Omental fat pad (tissue), 4 donors: Measurements from ENCODE around the gene IFT88. TPM values are rescaled to one million over a fixed set of nuclear protein-coding genes. Genes with fewer than 3 reads are reported as not detected.

Experiments
- ATAC-seq: fragments of 150-250 bp; one replicate; pipeline ENCODE4 v1.9.1; 2016; ENCODE audit warnings: mild to moderate bottlenecking, moderate library complexity; ENCODE audit not compliant: low FRiP score
- DNase-seq: peaks from one replicate; pipeline ENCODE4 v3.0.0-alpha.2; 2019; ENCODE audit warnings: low spot score
- total RNA-seq, 4 donors: library from RNA; depleted of rRNA; stranded (reverse); fragments of >200 nt; gene quantifications; one replicate each; pipeline ENCODE4 v1.1.0, GENCODE V29; 2016
- TF ChIP-seq, protein P1 (sequence below), 3 donors: fragments of 450-650 bp; IDR thresholded peaks; one replicate each; pipeline ENCODE4 v1.5.1; 2016 to 2017; ENCODE audit warnings: antibody characterized with exemption in 3 of 3, mild to moderate bottlenecking in 3 of 3, moderate library complexity in 2 of 3

IFT88 gene
- total RNA-seq, 4 donors from 2014 or later = 9.2 to 14.2 (median 11.3) TPM

DNA sequence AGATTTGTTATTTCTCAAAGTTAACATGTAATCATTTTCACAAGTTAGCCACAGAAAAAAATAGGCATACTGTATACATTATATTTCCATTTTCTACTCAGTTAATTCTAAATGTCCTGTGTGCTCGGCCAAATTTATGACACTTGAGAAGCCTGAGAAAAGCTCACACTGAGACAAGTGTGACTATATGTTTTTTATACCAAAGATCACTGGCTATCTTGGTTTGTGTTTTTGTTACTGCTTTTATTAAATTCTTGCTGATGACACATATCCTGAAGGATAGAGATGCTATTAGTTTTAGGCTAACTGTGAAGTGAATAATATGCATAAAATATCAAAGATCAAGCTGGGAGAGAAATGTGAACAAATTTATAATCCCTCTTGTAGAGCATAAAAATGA is 87.2 kb downstream of the IFT88 start:
- DNase-seq (no peak), ATAC-seq (no peak)
- TF ChIP-seq, protein P1, sequence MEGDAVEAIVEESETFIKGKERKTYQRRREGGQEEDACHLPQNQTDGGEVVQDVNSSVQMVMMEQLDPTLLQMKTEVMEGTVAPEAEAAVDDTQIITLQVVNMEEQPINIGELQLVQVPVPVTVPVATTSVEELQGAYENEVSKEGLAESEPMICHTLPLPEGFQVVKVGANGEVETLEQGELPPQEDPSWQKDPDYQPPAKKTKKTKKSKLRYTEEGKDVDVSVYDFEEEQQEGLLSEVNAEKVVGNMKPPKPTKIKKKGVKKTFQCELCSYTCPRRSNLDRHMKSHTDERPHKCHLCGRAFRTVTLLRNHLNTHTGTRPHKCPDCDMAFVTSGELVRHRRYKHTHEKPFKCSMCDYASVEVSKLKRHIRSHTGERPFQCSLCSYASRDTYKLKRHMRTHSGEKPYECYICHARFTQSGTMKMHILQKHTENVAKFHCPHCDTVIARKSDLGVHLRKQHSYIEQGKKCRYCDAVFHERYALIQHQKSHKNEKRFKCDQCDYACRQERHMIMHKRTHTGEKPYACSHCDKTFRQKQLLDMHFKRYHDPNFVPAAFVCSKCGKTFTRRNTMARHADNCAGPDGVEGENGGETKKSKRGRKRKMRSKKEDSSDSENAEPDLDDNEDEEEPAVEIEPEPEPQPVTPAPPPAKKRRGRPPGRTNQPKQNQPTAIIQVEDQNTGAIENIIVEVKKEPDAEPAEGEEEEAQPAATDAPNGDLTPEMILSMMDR (IDR thresholded peaks at IDR 0.05) = no peak

- TF ChIP-seq, protein P1 (IDR thresholded peaks at IDR 0.05) = no peak
- ATAC-seq (no peak), DNase-seq (no peak)
Measured at GRCh38 chr13:20658451-20659040, 91.6 kb downstream of the IFT88 start.

GRCh38 chr13:20664351-20664750 is 97.4 kb downstream of the IFT88 start:
- no peak for DNase-seq
- no peak for ATAC-seq
- TF ChIP-seq, protein P1 (IDR thresholded peaks at IDR 0.05) = no peak

- no peak for ATAC-seq
- TF ChIP-seq, protein P1 (IDR thresholded peaks at IDR 0.05) = no peak
- DNase-seq = no peak
Measured at GRCh38 chr13:20666948-20667347, 100.0 kb downstream of the IFT88 start.

GRCh38 chr13:20667857-20668437 is 101.0 kb downstream of the IFT88 start:
- DNase-seq = no peak
- no peak for ATAC-seq
- TF ChIP-seq, protein P1 (IDR thresholded peaks at IDR 0.05) = no peak

- DNase-seq = no peak
- no peak for ATAC-seq
- TF ChIP-seq, protein P1 (IDR thresholded peaks at IDR 0.05) = no peak
Measured at GRCh38 chr13:20669162-20669561, 102.2 kb downstream of the IFT88 start.

DNA sequence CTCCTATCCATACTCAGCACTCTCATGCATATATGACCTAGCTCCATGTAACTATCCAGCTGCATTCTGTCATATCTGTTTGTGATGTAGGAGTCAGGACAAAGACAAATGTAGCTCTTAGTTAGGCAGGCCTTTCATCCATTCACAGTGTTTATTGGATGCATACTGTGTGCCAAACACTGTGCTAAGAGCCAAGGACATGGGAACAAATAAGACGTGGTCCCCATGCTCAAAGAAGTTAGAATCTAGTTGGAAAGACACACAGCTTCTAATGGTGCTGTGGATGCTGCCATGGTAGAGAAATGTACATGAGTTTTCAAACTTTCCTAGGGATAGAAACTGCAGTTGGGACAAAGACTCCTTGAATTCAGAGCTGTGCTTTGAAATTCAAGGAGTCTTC is 104.8 kb downstream of the IFT88 start:
- DNase-seq (no peak), ATAC-seq (no peak)

More for the DNA sequence above, 104.8 kb downstream of the IFT88 start:
- TF ChIP-seq, protein P1 (IDR thresholded peaks at IDR 0.05) = no peak
